IMR-90 (cell line): Measurements from ENCODE around the gene NPC1.

Experiments used
- BHLHE40 ChIP-seq: fragments of 150-350 bp; IDR thresholded peaks from 2 replicates; pipeline ENCODE4 v1.6.1; 2016; ENCODE audit warnings: mild to moderate bottlenecking, low read depth, low read length
- CEBPB ChIP-seq: IDR thresholded peaks from 2 replicates; pipeline ENCODE4 v1.6.1; 2012; ENCODE audit warnings: low read depth, low read length, improper control_type of control experiment
- CTCF ChIP-seq: conservative IDR thresholded peaks from 2 replicates; pipeline ENCODE4 v1.5.1; 2012; ENCODE audit warnings: mild to moderate bottlenecking, low read depth, low read length, improper control_type of control experiment
- FOS ChIP-seq: fragments of 150-350 bp; IDR thresholded peaks from 2 replicates; pipeline ENCODE4 v1.6.1; 2016; ENCODE audit warnings: low read depth, low read length
- MAFK ChIP-seq: IDR thresholded peaks from 2 replicates; pipeline ENCODE4 v1.6.1; 2012; ENCODE audit warnings: low read depth, low read length, improper control_type of control experiment
- MAZ ChIP-seq: IDR thresholded peaks from 2 replicates; pipeline ENCODE4 v1.6.1; 2012; ENCODE audit warnings: low read depth, mild to moderate bottlenecking, low read length, improper control_type of control experiment, moderate library complexity, borderline replicate concordance
- MXI1 ChIP-seq: IDR thresholded peaks from 2 replicates; pipeline ENCODE4 v1.6.1; 2012; ENCODE audit warnings: low read depth, mild to moderate bottlenecking, low read length, moderate library complexity, borderline replicate concordance
- NFE2L2 ChIP-seq: fragments of 150-350 bp; IDR thresholded peaks from 2 replicates; pipeline ENCODE4 v1.6.1; 2016; ENCODE audit warnings: low read depth, mild to moderate bottlenecking, low read length
- POLR2A ChIP-seq: IDR thresholded peaks from 2 replicates; pipeline ENCODE4 v1.6.1; 2012; ENCODE audit warnings: mild to moderate bottlenecking, low read depth, low read length
- RAD21 ChIP-seq: IDR thresholded peaks from 2 replicates; pipeline ENCODE4 v1.6.1; 2012; ENCODE audit warnings: low read length, improper control_type of control experiment
- RFX5 ChIP-seq: IDR thresholded peaks from 2 replicates; pipeline ENCODE4 v1.8.0; 2012; ENCODE audit warnings: low read depth, mild to moderate bottlenecking, low read length, moderate library complexity
- SMC3 ChIP-seq: fragments of 150-350 bp; IDR thresholded peaks from 2 replicates; pipeline ENCODE4 v1.6.1; 2016; ENCODE audit warnings: low read depth, mild to moderate bottlenecking, antibody characterized with exemption, low read length, moderate library complexity
- USF2 ChIP-seq: fragments of 150-350 bp; IDR thresholded peaks from 2 replicates; pipeline ENCODE4 v1.6.1; 2017; ENCODE audit warnings: mild to moderate bottlenecking, antibody characterized with exemption, low read length, low read depth
- TF ChIP-seq, protein P1 (sequence below): fragments of 150-350 bp; IDR thresholded peaks from 2 replicates; pipeline ENCODE4 v1.6.1; 2016; ENCODE audit warnings: low read depth, mild to moderate bottlenecking, low read length, moderate library complexity, borderline replicate concordance

GRCh38 chr18:23532848-23533247, 53.5 kb downstream of the NPC1 start:
- TF ChIP-seq CEBPB: no peak
- TF ChIP-seq, protein P1, sequence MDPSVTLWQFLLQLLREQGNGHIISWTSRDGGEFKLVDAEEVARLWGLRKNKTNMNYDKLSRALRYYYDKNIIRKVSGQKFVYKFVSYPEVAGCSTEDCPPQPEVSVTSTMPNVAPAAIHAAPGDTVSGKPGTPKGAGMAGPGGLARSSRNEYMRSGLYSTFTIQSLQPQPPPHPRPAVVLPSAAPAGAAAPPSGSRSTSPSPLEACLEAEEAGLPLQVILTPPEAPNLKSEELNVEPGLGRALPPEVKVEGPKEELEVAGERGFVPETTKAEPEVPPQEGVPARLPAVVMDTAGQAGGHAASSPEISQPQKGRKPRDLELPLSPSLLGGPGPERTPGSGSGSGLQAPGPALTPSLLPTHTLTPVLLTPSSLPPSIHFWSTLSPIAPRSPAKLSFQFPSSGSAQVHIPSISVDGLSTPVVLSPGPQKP: no peak
- no peak for TF ChIP-seq BHLHE40
- TF ChIP-seq USF2: no peak
- TF ChIP-seq POLR2A: no peak
- TF ChIP-seq CTCF: no peak
- TF ChIP-seq RFX5: no peak
- no peak for TF ChIP-seq MXI1
- no peak for TF ChIP-seq FOS
- TF ChIP-seq NFE2L2: no peak
- TF ChIP-seq SMC3: no peak
- no peak for TF ChIP-seq MAZ
- no peak for TF ChIP-seq MAFK
- TF ChIP-seq RAD21: no peak
